Karpas-422 (cell line): ENCODE data around the gene AFF3. TPM values are rescaled to one million over a fixed set of nuclear protein-coding genes. Genes with fewer than 3 reads are reported as not detected.

Source experiments
- DNase-seq: peaks from one replicate; pipeline ENCODE4 v3.0.0-alpha.2; 2015
- H2AFZ ChIP-seq: fragments of 200-600 bp; sonication (generic); 2 replicates; pipeline ENCODE4 v1.6.1; 2014; ENCODE audit warnings: antibody characterized with exemption, low read length, mixed read lengths
- H3K27ac ChIP-seq: fragments of 200-600 bp; sonication (generic); 2 replicates; pipeline ENCODE4 v1.5.1; 2014; ENCODE audit warnings: mild to moderate bottlenecking, low read length, moderate library complexity
- H3K27me3 ChIP-seq: fragments of 200-600 bp; sonication (generic); 2 replicates; pipeline ENCODE4 v1.6.1; 2014; ENCODE audit warnings: low read length, mixed read lengths
- H3K36me3 ChIP-seq: fragments of 200-600 bp; sonication (generic); 2 replicates; pipeline ENCODE4 v1.6.1; 2014; ENCODE audit warnings: low read length, mixed read lengths; ENCODE audit not compliant: insufficient read depth
- H3K4me1 ChIP-seq: fragments of 200-600 bp; sonication (generic); 2 replicates; pipeline ENCODE4 v1.6.1; 2014; ENCODE audit warnings: mild to moderate bottlenecking, low read length, mixed read lengths
- H3K4me2 ChIP-seq: fragments of 200-600 bp; sonication (generic); 2 replicates; pipeline ENCODE4 v1.6.1; 2014; ENCODE audit warnings: low read length, low read depth, mild to moderate bottlenecking; ENCODE audit not compliant: poor library complexity, severe bottlenecking
- H3K4me3 ChIP-seq: fragments of 200-600 bp; sonication (generic); 2 replicates; pipeline ENCODE4 v1.5.1; 2014; ENCODE audit warnings: mild to moderate bottlenecking, antibody characterized with exemption, low read length, mixed read lengths
- H3K79me2 ChIP-seq: fragments of 200-600 bp; sonication (generic); 2 replicates; pipeline ENCODE4 v1.6.1; 2014; ENCODE audit warnings: mild to moderate bottlenecking, low read length, mixed read lengths
- H3K9ac ChIP-seq: fragments of 200-600 bp; sonication (generic); 2 replicates; pipeline ENCODE4 v1.6.0; 2014; ENCODE audit warnings: low read length
- H3K9me2 ChIP-seq: fragments of 200-600 bp; sonication (generic), shearing (Covaris generic); replicated peaks from 2 replicates; pipeline ENCODE4 v1.6.0; 2014; ENCODE audit warnings: mild to moderate bottlenecking, low read length, moderate library complexity; ENCODE audit not compliant: insufficient read depth
- H3K9me3 ChIP-seq: fragments of 300-700, 200-600 bp; sonication (generic); 2 replicates; pipeline ENCODE4 v1.6.1; 2014; ENCODE audit warnings: low read length, mixed read lengths
- H4K20me1 ChIP-seq: fragments of 200-600 bp; sonication (generic); 2 replicates; pipeline ENCODE4 v1.6.1; 2014; ENCODE audit warnings: mild to moderate bottlenecking, antibody characterized with exemption, low read length, low read depth; ENCODE audit not compliant: insufficient read depth
- total RNA-seq: library from RNA; depleted of rRNA; stranded (reverse); fragments of >200 nt; shearing (Covaris generic); gene quantifications from 2 replicates; pipeline ENCODE4 v1.2.3, GENCODE V29; 2014; ENCODE audit warnings: low replicate concordance

AFF3 gene
- total RNA-seq, 1 experiment from 2014 or later, result 99.7 TPM

DNA sequence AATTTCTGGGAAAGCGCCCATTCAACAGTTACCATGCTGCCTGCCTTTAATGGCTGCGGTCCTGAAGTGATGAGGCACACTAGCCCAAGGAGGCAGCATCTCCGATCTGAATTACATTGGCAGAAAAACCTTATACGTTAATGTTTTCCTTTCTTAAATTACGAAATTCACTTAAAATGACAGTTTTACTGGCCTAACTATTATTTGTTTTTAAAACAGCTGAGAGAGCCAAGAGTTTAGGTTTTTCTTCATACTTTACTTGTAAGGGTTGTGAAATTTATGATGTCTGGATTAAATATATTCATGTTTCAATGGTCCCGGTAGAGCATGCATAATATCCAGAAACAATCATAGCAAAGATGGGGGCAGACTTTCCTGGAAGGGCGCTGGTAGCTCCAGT is 537.4 kb downstream of the AFF3 start:
- Histone ChIP-seq H3K9ac (no peak overlapping the region), H3K27me3 (no peaks in the 10 kb centered on the region), H2AFZ (no peak overlapping the region), H4K20me1 (no peaks in the 10 kb centered on the region), H3K4me1 (peaks cover 19% of the 10 kb centered on the region), H3K4me3 (no peak overlapping the region), H3K27ac (no peak overlapping the region), H3K4me2 (no peak overlapping the region), H3K79me2 (no peaks in the 10 kb centered on the region), H3K9me3 (no peaks in the 10 kb centered on the region), H3K36me3 (no peaks in the 10 kb centered on the region), H3K9me2 (no peaks in the 10 kb centered on the region)
- no peak for DNase-seq

DNA sequence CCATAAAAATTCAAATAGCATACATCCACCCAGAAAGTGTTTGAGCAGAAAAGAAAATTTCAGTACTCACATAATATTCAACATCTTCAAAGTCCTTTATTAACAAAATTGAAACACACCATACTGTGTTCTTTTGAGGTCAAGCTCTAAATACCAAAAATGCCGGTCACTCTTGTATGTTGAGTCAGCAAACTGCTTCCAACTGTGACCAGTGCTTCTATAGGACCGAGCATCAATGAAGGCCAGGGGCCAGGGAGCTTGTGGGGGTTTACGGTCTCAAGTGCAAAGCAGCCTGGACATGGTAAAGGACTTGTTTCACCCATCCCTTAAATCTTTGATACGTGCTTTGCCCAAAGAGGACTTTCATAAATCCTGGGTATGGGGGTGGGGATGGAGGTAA is 539.9 kb downstream of the AFF3 start:
- no peaks in the 10 kb centered on the region for H3K79me2 ChIP-seq
- no peak overlapping the region for H3K4me2 ChIP-seq
- no peak overlapping the region for H3K27ac ChIP-seq
- no peaks in the 10 kb centered on the region for H4K20me1 ChIP-seq
- no peak for DNase-seq
- no peak overlapping the region for H2AFZ ChIP-seq
- peaks cover 11% of the 10 kb centered on the region for H3K4me1 ChIP-seq
- H3K27me3 ChIP-seq, result no peaks in the 10 kb centered on the region
- no peak overlapping the region for H3K9ac ChIP-seq
- H3K9me2 ChIP-seq, result no peaks in the 10 kb centered on the region
- no peak overlapping the region for H3K4me3 ChIP-seq
- H3K36me3 ChIP-seq, result no peaks in the 10 kb centered on the region
- no peaks in the 10 kb centered on the region for H3K9me3 ChIP-seq

DNA sequence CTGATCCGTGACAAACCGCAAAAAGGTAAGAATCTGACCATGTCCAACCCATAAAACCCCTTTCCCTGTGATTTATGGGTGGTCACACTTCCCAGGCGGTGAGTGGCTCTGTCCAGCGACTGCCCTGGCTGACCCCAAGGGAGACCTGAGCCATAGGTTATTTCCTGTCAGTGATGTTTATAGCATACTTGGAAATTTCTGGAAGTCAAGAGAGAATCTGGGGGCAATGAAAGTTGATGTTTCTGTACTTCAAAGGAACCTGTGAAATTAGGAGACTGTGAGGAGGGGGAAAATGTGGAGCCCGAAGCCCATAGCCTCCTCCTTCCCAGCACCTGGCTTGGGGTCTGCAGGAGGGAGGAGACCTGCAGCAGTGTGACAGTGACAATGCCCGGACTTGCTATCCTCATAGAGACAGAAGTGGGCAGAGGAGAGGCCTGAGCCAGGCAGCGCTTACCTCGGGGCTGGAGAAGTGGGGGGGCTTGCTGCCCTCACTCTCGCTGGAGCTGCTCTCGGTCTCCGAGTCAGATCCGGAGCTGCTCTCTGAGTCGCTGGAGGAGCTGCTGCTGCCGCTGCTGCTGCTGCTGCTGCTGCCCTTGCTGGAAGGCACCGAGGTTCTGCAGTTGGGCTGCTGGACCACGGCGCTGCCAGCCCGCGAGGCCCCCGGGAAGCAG is 541.3 kb downstream of the AFF3 start:
- H3K4me1 ChIP-seq, result peaks cover 11% of the 10 kb centered on the region
- no peak overlapping the region for H3K4me2 ChIP-seq
- no peaks in the 10 kb centered on the region for H4K20me1 ChIP-seq
- no peak overlapping the region for H2AFZ ChIP-seq
- H3K9ac ChIP-seq, result no peak overlapping the region
- no peak overlapping the region for H3K4me3 ChIP-seq
- no peak overlapping the region for H3K27ac ChIP-seq
- H3K9me3 ChIP-seq, result no peaks in the 10 kb centered on the region
- DNase-seq, result no peak
- no peaks in the 10 kb centered on the region for H3K36me3 ChIP-seq
- no peaks in the 10 kb centered on the region for H3K9me2 ChIP-seq
- H3K27me3 ChIP-seq, result no peaks in the 10 kb centered on the region
- no peaks in the 10 kb centered on the region for H3K79me2 ChIP-seq

DNA sequence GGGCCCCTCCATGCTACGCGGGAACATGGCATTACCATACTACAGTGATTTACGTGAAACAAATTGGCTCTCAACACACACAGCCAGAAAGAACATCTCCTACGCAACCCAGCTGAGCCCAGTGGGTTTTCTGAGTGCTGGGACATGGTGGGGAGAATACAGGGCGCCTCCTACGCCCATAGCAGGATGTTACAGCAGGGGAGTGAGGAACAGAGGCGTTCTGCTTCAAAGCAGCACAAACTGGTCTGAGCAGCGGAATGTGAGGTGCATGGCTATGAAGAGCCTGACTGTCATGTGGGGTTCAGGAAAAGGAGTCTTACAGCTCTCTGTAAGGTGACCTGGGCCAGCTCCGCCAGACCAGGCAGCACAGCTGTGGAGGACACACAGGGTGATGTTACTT is 543.9 kb downstream of the AFF3 start:
- DNase-seq, result no peak
- Histone ChIP-seq H3K36me3 (no peaks in the 10 kb centered on the region), H2AFZ (no peak overlapping the region), H3K27me3 (no peaks in the 10 kb centered on the region), H3K9ac (no peak overlapping the region), H3K4me3 (no peak overlapping the region), H3K4me2 (no peak overlapping the region), H3K4me1 (no peaks in the 10 kb centered on the region), H3K27ac (no peak overlapping the region), H3K9me3 (no peaks in the 10 kb centered on the region), H3K79me2 (no peaks in the 10 kb centered on the region), H4K20me1 (no peaks in the 10 kb centered on the region), H3K9me2 (no peaks in the 10 kb centered on the region)

DNA sequence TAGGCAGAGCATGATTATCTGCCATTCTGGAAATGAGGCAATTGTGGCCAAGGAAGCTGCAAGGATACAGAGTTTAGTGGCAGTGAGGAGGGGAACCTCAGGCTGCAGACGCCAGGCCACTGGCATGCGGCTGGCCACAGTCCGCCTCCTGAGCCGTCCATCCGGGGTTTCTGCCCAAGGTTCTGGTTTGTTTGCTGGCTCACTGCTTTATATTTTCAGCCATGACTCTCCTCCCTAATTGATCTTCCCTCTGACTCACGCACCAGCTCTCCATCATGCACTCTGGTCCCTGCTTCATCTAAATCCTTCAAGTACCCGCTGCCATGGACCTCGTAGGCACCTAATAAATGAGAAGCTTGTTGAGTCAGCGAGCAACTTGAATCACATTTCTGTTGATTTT is 544.8 kb downstream of the AFF3 start:
- H3K4me3 ChIP-seq, result no peak overlapping the region
- no peaks in the 10 kb centered on the region for H3K36me3 ChIP-seq
- no peaks in the 10 kb centered on the region for H3K79me2 ChIP-seq
- H3K9me3 ChIP-seq, result no peaks in the 10 kb centered on the region
- H3K9ac ChIP-seq, result no peak overlapping the region
- DNase-seq, result no peak
- H3K27me3 ChIP-seq, result no peaks in the 10 kb centered on the region
- no peak overlapping the region for H3K4me2 ChIP-seq
- H4K20me1 ChIP-seq, result no peaks in the 10 kb centered on the region
- H2AFZ ChIP-seq, result no peak overlapping the region
- H3K9me2 ChIP-seq, result no peaks in the 10 kb centered on the region
- H3K27ac ChIP-seq, result no peak overlapping the region
- no peaks in the 10 kb centered on the region for H3K4me1 ChIP-seq

DNA sequence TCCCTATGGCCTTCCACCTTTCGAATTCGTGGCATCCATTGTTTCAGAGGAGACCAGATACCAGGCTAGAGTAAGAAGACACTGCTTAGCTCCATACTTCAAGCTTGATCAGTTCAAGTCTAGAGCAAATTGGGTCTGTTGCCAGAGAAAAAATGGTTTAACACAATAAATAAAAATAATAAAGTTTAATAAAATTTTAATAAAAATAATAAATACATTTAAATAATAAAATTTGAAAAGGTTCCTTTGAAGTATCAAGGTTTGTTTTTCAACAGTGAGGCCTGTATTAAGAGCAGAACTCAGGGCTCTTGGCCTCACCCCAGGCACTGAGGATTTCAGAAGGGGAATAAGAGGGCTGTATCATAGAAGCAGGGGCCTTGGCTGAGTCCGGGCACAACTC is 547.0 kb downstream of the AFF3 start:
- H3K36me3 ChIP-seq, result no peaks in the 10 kb centered on the region
- H3K4me3 ChIP-seq, result no peak overlapping the region
- no peaks in the 10 kb centered on the region for H3K4me1 ChIP-seq
- no peak overlapping the region for H3K9ac ChIP-seq
- H3K9me2 ChIP-seq, result no peaks in the 10 kb centered on the region
- no peak for DNase-seq
- H3K9me3 ChIP-seq, result no peaks in the 10 kb centered on the region
- H3K27ac ChIP-seq, result no peak overlapping the region
- H2AFZ ChIP-seq, result no peak overlapping the region
- H3K79me2 ChIP-seq, result no peaks in the 10 kb centered on the region
- H3K27me3 ChIP-seq, result no peaks in the 10 kb centered on the region
- no peak overlapping the region for H3K4me2 ChIP-seq
- H4K20me1 ChIP-seq, result no peaks in the 10 kb centered on the region

DNA sequence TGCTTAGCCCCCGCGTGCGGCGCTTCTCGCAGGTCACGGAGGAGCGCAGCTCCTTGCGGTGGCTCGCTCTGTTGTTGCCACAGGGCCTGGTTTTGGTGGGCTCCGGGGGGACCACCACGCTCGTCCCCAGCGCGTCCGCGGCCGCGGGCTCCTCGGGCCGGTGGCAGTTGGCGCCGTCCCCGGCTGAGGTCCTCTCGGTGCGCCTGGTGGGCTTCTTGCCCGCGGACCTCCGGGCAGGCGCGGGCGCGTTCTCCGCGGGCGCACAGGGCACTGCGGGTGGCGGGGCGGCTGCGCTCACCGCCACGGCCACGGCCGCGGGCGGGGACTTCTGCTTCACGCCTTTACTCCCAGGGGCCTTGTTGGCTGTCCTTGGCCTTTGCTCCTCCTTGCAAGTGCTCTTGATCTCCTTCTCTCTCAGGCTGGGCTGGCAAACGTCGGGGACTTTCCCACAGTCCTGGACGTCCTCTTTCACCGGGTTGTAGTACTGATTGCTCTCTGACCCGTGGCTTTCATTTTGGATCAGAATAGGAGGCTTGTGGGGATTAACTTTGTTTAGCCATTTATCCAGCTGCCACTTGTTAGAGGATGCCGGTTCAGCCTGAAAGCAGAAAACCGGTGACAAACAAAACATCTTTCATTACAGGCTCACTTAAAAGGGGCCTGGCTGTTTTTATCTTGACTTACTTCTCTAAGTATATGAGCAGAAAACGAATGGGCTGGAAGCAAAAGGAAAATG is 548.5 kb downstream of the AFF3 start:
- Histone ChIP-seq H3K4me2 (no peak overlapping the region), H2AFZ (no peak overlapping the region), H3K36me3 (no peaks in the 10 kb centered on the region)

DNA sequence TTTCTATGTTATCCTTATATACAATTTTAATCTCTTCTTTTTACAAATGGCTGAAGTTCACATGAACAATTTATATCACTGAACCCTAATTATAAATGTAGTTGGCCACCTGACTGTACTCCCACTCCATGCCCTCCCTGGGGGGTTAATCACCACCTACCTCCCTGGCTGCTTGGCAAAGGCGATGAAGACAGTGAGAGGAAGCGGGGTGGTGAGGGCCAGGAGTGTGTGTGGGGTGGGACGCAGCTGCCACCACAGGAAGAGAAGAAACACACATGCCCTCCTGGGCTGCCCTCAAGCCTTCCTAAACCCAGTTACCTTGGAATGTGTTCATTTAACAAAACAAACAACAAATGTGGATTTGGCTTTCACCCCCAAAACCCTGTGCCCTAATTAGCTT is 565.6 kb downstream of the AFF3 start:
- no peak overlapping the region for H2AFZ ChIP-seq
- no peak for DNase-seq
- no peaks in the 10 kb centered on the region for H3K9me2 ChIP-seq
- no peaks in the 10 kb centered on the region for H3K79me2 ChIP-seq
- no peaks in the 10 kb centered on the region for H3K27me3 ChIP-seq
- H3K27ac ChIP-seq, result no peak overlapping the region
- H3K4me1 ChIP-seq, result peaks cover under 1% of the 10 kb centered on the region; the same call in 1 of the 2 replicates
- H3K4me2 ChIP-seq, result no peak overlapping the region
- no peaks in the 10 kb centered on the region for H4K20me1 ChIP-seq
- H3K9ac ChIP-seq, result no peak overlapping the region
- no peaks in the 10 kb centered on the region for H3K36me3 ChIP-seq
- H3K9me3 ChIP-seq, result no peaks in the 10 kb centered on the region
- no peak overlapping the region for H3K4me3 ChIP-seq

More for the DNA sequence above, 548.5 kb downstream of the AFF3 start:
- Histone ChIP-seq H3K9me3 (no peaks in the 10 kb centered on the region), H4K20me1 (no peaks in the 10 kb centered on the region), H3K27ac (no peak overlapping the region), H3K4me1 (no peaks in the 10 kb centered on the region), H3K79me2 (no peaks in the 10 kb centered on the region), H3K9me2 (no peaks in the 10 kb centered on the region), H3K9ac (no peak overlapping the region), H3K27me3 (no peaks in the 10 kb centered on the region), H3K4me3 (no peak overlapping the region)
- no peak for DNase-seq
